Measurements from ENCODE around the gene CBX6. TPM values are rescaled to one million over a fixed set of nuclear protein-coding genes. Genes with fewer than 3 reads are reported as not detected.

The CBX6 gene
- total RNA-seq, 1 donor, result 66.5 TPM

- no peak overlapping the region for H3K4me3 ChIP-seq (ENCODE audit: low read depth, low read length)
- peak; percentile 24 for DNase-seq (ENCODE audit: low read depth)
- no peak for TF ChIP-seq CTCF (IDR thresholded peaks at IDR 0.05; ENCODE audit: insufficient read depth, low read depth, low read length)
Observed at GRCh38 chr22:38882972-38883622, 11.1 kb upstream of the CBX6 start.

GRCh38 chr22:38881997-38882879, 10.2 kb upstream of the CBX6 start:
- no peak overlapping the region for H3K4me3 ChIP-seq (ENCODE audit: low read depth, low read length)

GRCh38 chr22:38881464-38881871, 9.5 kb upstream of the CBX6 start:
- peak; percentile 84 for DNase-seq (ENCODE audit: low read depth)
- no peak overlapping the region for H3K4me3 ChIP-seq (ENCODE audit: low read depth, low read length)
- TF ChIP-seq CTCF (IDR thresholded peaks at IDR 0.05; ENCODE audit: insufficient read depth, low read depth, low read length), result no peak

More at GRCh38 chr22:38881997-38882879, 10.2 kb upstream of the CBX6 start:
- no peak for DNase-seq (ENCODE audit: low read depth)
- TF ChIP-seq CTCF (IDR thresholded peaks at IDR 0.05; ENCODE audit: insufficient read depth, low read depth, low read length), result no peak

- no peak overlapping the region for H3K4me3 ChIP-seq (ENCODE audit: low read depth, low read length)
- no peak for DNase-seq (ENCODE audit: low read depth)
- no peak for TF ChIP-seq CTCF (IDR thresholded peaks at IDR 0.05; ENCODE audit: insufficient read depth, low read depth, low read length)
Observed at GRCh38 chr22:38879961-38880360, 7.9 kb upstream of the CBX6 start.

GRCh38 chr22:38879108-38879729, 7.2 kb upstream of the CBX6 start:
- H3K4me3 ChIP-seq (ENCODE audit: low read depth, low read length), result no peak overlapping the region
- no peak for TF ChIP-seq CTCF (IDR thresholded peaks at IDR 0.05; ENCODE audit: insufficient read depth, low read depth, low read length)
- DNase-seq (ENCODE audit: low read depth), result no peak

- no peak overlapping the region for H3K4me3 ChIP-seq (ENCODE audit: low read depth, low read length)
- no peak for TF ChIP-seq CTCF (IDR thresholded peaks at IDR 0.05; ENCODE audit: insufficient read depth, low read depth, low read length)
- no peak for DNase-seq (ENCODE audit: low read depth)
Observed at GRCh38 chr22:38878001-38878400, 6.0 kb upstream of the CBX6 start.

All from fibroblast of villous mesenchyme (primary cell).